ENCODE data around the gene IRAK2.
"Not testable (repeated sequence)": the region's sequence is repeated elsewhere in the genome, so short reads cannot be mapped to it uniquely, and the experiment has no call there.

The IRAK2 gene, protein sequence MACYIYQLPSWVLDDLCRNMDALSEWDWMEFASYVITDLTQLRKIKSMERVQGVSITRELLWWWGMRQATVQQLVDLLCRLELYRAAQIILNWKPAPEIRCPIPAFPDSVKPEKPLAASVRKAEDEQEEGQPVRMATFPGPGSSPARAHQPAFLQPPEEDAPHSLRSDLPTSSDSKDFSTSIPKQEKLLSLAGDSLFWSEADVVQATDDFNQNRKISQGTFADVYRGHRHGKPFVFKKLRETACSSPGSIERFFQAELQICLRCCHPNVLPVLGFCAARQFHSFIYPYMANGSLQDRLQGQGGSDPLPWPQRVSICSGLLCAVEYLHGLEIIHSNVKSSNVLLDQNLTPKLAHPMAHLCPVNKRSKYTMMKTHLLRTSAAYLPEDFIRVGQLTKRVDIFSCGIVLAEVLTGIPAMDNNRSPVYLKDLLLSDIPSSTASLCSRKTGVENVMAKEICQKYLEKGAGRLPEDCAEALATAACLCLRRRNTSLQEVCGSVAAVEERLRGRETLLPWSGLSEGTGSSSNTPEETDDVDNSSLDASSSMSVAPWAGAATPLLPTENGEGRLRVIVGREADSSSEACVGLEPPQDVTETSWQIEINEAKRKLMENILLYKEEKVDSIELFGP

DNA sequence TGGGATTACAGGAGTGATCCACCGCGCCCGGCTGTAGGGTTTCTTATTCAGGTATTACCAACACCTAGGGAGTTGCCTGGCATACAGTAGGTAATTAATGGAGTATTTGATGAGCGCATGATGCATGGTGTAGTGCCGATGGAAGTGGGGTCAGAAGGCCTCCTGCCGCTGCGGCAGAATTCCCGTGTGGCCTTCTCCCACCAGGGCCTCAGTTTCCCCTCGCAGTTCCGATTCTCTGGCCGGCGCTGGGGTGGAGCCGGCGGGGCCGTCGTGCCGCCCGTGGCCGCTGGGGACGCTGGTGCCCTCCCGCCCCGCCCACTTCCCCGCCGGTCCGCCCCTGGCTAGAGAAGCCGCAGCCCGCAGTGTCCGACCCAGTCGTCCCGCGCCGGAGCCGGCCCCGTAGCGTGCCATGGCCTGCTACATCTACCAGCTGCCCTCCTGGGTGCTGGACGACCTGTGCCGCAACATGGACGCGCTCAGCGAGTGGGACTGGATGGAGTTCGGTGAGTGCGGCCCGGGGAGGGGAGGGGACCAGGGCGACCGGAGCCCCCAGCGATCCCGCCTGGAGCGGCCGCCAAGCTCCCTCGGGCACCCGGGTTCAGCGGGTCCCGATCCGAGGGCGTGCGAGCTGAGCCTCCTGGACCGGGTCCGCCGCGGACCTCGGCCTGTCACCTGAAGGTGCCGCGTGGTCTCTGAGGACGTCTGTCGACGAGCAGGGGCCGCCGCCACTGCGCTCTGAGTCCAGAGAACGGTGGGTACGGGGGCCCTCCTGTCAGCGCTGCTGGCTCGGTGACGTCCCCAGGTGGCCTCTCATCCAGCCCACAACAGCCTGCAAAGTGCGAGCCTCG is at the start of gene IRAK2:
Gene IRAK2 (plus strand): TSS at position 374 of the 848 bp plus-strand sequence. CDS start 36 bp downstream, at position 410.
- DNase-seq (ENCODE audit: low spot score), result peak; percentile 89

DNA sequence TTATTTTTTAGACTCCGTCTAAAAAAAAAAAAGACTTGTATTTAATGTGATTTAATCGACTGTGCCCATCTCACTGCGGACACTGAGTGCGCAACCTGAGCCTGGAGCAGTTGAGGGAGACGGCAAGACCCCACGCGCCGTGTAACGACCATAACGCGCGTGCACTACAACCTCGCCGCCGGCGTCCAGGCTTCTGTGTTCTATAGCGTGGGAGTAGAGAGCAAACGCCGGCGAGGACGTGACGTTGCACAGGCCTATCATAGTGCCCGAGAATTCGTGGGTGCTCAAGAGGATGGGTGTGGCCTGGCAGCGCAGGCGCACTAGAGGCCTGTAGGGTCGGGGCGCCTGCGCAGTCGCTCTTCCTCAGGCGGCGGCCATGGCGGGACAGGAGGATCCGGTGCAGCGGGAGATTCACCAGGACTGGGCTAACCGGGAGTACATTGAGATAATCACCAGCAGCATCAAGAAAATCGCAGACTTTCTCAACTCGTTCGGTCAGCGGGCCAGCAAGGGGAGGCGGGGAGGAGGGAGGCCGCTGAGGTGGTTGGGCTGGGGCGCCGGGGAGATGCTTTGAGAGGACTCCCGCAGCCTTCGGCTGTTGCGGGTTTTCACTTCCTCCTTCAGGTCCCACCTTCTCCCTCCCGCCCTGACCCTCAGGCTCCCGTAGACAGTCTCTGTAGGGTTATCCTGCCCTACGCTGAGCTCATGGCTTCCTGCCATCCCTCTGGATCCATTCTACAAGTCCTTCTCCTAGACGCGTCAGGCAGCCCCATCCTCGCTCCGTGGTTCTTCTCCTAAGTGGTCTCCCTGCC is 49.2 kb upstream of the IRAK2 start, which contains the start of gene BRK1:
Gene BRK1 (plus strand): TSS at position 350 of the 812 bp plus-strand sequence. CDS start 27 bp downstream, at position 377.
- DNase-seq (ENCODE audit: low spot score), result peak; percentile 99

DNA sequence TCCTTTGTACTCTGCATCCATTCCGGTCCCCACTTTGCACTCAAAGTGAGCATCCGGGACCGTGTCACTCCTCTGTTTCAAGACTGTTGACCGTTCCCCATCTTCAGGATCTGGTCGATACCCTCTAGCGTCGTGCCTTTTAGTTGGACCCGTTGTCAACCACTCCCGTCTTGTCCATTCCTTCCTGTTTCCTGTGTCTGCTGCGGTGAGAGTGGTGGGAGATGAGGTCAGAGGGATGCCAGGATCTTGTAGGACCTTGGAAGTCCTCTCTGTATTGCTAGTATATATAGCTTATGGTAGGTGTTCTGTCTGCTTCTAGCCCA is 48.6 kb upstream of the IRAK2 start:
- DNase-seq (ENCODE audit: low spot score), result peak; percentile 38

- DNase-seq (ENCODE audit: low spot score), result no peak
Measured at GRCh38 chr3:10116928-10117327, 47.8 kb upstream of the IRAK2 start.

- DNase-seq (ENCODE audit: low spot score), result no peak
Measured at GRCh38 chr3:10119376-10119775, 45.3 kb upstream of the IRAK2 start.

DNA sequence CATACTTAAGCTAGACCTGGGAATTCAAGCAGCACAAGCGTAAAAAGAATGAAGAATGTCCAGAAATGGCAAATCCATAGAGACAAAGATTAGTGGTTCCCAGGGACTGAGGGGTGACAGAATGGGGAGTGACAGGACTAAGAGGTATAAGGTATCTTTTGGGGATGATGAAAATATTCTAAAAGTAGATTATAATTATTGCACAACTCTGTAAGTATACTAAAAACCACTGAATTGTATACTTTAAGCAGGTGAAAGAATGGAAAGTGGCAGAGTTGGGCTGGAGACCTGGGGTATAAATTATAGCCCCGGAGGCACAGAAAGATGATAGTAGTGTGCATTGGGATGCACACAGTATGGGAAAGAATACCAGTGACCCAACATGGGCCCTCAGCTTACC is 43.7 kb upstream of the IRAK2 start:
- DNase-seq (ENCODE audit: low spot score), result no peak

GRCh38 chr3:10122724-10123123 is 42.0 kb upstream of the IRAK2 start:
- no peak for DNase-seq (ENCODE audit: low spot score)

- not testable (repeated sequence) for DNase-seq (ENCODE audit: low spot score)
Measured at GRCh38 chr3:10135872-10136271, 28.8 kb upstream of the IRAK2 start.

- DNase-seq (ENCODE audit: low spot score), result no peak
Measured at GRCh38 chr3:10136426-10137005, 28.2 kb upstream of the IRAK2 start.

DNA sequence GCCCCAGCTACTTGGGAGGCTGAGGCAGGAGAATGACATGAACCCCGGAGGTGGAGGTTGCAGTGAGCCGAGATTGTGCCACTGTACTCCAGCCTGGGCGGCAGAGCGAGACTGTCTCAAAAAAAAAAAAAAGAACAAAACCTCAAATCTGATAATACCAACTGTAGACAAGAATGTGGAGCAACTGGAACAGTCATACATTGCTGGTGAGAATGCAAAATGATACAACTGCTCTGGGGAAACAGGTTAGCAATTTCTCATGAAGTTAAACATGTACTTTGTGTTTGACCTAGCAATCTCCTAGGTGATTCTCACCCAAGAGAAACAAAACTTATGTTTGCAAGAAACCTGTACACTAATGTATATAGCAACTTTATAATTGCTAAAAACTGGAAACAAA is 27.5 kb upstream of the IRAK2 start:
- DNase-seq (ENCODE audit: low spot score), result no peak

DNA sequence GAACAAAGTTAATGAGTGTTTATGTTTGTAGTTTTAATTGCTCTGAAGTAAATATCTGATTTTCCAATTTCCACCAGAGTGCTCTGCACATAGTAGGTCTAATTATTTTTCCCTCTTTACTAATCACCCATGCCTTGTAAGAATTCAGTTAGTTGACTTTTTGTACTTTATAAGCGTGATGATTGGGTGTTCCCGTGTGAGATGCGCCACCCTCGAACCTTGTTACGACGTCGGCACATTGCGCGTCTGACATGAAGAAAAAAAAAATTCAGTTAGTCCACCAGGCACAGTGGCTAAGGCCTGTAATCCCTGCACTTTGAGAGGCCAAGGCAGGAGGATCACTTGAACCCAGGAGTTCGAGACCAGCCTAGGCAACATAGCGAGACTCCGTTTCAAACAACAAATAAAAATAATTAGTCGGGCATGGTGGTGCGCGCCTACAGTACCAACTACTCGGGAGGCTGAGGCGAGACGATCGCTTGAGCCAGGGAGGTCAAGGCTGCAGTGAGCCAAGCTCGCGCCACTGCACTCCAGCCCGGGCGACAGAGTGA is 23.6 kb upstream of the IRAK2 start:
- DNase-seq (ENCODE audit: low spot score), result no peak

- DNase-seq (ENCODE audit: low spot score), result peak; percentile 37
Measured at GRCh38 chr3:10142707-10143560, 21.8 kb upstream of the IRAK2 start.

- no peak for DNase-seq (ENCODE audit: low spot score)
Measured at GRCh38 chr3:10145685-10146084, 19.0 kb upstream of the IRAK2 start.

DNA sequence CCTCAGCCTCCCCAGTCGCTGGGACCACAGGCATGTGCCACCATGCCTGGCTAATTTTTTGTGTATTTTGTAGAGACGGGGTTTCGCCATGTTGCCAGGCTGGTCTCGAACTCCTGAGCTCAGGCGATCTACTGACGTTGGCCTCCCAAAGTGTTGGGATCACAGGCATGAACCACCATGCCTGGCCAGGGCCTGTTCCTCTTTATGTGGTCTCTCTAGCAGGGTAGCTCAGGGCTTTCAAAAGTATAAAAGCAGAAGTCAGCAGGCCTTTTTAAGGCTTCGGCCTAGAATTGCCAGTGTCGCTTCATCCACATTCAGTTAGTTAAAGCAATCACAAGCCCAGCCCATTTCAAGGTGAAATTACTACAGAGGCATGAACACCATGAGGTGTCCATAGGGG is 15.5 kb upstream of the IRAK2 start:
- DNase-seq (ENCODE audit: low spot score), result no peak

GRCh38 chr3:10150987-10151386 is 13.7 kb upstream of the IRAK2 start:
- no peak for DNase-seq (ENCODE audit: low spot score)

DNA sequence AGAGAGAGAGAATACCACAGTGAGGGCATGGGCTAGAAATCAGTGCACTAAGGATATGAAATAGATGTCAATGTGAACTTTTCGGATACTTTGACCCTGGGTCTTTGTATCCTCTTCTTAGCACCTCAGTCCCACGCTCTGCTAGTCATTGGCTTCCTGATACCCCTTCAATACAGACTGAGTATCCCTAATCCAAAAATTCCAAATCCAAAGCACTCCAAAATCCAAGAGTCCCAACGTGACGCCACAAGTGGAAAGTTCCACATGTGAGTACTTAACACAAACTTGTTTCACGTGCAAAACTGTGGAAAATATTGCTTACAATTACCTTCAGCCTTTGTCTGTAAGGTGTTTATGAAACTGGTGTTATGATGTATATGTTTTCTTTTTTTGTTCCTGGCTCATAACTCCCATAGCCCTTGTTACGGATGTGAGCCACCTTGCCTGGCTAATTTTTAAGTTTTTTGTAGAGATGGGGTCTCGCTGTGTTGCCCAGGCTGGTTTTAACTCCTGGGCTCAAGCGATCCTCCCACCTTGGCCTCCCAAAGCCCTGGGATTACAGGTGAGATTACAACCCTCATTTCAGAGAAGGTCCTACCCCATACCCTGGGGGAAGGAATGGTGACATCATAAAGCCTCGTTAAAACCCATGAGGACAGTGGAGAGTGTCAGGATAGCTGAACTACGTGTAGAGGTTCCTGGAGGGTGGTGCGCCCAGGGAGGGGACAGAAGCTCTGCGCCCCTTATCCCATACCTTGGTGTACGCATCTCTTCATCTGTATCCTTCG is 10.2 kb upstream of the IRAK2 start:
- DNase-seq (ENCODE audit: low spot score), result no peak

DNA sequence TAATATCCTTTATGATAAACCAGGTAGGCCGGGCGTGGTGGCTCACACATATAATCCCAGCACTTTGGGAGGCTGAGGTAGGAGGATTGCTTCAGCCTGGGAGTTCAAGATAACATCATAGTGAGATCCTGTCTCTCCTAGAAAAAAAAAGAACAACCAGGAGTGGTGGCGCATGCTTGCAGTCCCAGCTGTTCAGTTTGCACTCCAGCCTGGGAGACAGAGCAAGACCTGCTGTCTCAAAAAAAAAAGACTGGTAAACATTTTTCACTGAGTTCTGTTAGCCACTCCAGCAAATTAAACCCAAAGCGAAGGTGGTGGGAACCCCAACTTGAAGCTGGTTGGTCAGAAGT is 9.6 kb upstream of the IRAK2 start:
- DNase-seq (ENCODE audit: low spot score), result no peak

DNA sequence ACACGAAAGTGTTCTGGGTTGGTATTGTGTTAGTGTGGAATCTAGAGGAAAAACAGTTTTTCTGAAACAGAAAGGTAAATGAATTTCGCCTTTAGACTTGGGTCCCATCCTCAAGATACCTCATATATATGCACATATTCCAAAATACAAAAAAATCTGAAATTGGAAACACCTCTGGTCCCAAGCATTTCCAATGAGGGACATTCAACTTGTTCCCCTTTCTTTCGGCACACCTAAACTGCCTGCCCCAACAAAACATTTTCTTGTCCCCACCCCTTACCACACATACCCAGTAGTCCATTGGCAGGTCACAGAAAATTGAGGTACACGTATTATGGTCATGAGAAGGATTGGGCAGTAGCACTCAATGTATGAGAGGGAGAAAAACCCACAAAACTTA is 9.1 kb upstream of the IRAK2 start:
- no peak for DNase-seq (ENCODE audit: low spot score)

- no peak for DNase-seq (ENCODE audit: low spot score)
Measured at GRCh38 chr3:10157031-10157430, 7.7 kb upstream of the IRAK2 start.
